SK-N-SH treated with all-trans-retinoic acid at 6 μM for 48 hours (cell line): Measurements from ENCODE around the gene TANC1.

ENCODE experiments used
- ATAC-seq: fragments of 200-7000 bp; cut with Tn5 transposase; 3 replicates; pipeline ENCODE4 v1.9.1; 2020; ENCODE audit warnings: mild to moderate bottlenecking, moderate library complexity
- BACH2 ChIP-seq: fragments of 250-450 bp; sonication (Bioruptor Pico); IDR thresholded peaks from 2 replicates; pipeline ENCODE4 v1.9.0; 2021; ENCODE audit warnings: mild to moderate bottlenecking, borderline replicate concordance
- CSDC2 ChIP-seq: fragments of 250-450 bp; sonication (Bioruptor Pico); IDR thresholded peaks from 2 replicates; pipeline ENCODE4 v1.5.0; 2020; ENCODE audit warnings: mild to moderate bottlenecking, moderate library complexity
- ESRRG ChIP-seq: fragments of 250-450 bp; sonication (Bioruptor Pico); IDR thresholded peaks from 2 replicates; pipeline ENCODE4 v1.6.1; 2021; ENCODE audit warnings: mild to moderate bottlenecking
- ISL1 ChIP-seq: fragments of 250-450 bp; sonication (Bioruptor Pico); IDR thresholded peaks from 2 replicates; pipeline ENCODE4 v2.1.2; 2022; ENCODE audit warnings: mild to moderate bottlenecking, moderate library complexity
- OSR1 ChIP-seq: fragments of 250-450 bp; sonication (Bioruptor Pico); IDR thresholded peaks from 2 replicates; pipeline ENCODE4 v1.8.0; 2022; ENCODE audit warnings: moderate library complexity, mild to moderate bottlenecking, inconsistent platforms
- RARB ChIP-seq: fragments of 250-450 bp; sonication (Bioruptor Pico); IDR thresholded peaks from 2 replicates; pipeline ENCODE4 v1.8.0; 2021; ENCODE audit warnings: mild to moderate bottlenecking, moderate library complexity
- SNAI2 ChIP-seq: fragments of 250-450 bp; sonication (Bioruptor Pico); IDR thresholded peaks from 2 replicates; pipeline ENCODE4 v1.5.0; 2020; ENCODE audit warnings: mild to moderate bottlenecking, moderate library complexity
- TCF4 ChIP-seq: fragments of 250-450 bp; sonication (Bioruptor Pico); IDR thresholded peaks from 2 replicates; pipeline ENCODE4 v1.8.0; 2021; ENCODE audit warnings: mild to moderate bottlenecking, moderate library complexity, borderline replicate concordance
- TOX ChIP-seq: fragments of 250-450 bp; sonication (Bioruptor Pico); IDR thresholded peaks from 2 replicates; pipeline ENCODE4 v1.8.0; 2021; ENCODE audit warnings: mild to moderate bottlenecking, moderate library complexity, borderline replicate concordance
- ZFP3 ChIP-seq: fragments of 250-450 bp; sonication (Bioruptor Pico); IDR thresholded peaks from 2 replicates; pipeline ENCODE4 v1.5.0; 2020; ENCODE audit warnings: mild to moderate bottlenecking, moderate library complexity
- ZNF565 ChIP-seq: fragments of 450-650 bp; formaldehyde crosslinking; conservative IDR thresholded peaks from 2 replicates; pipeline ENCODE4 v1.5.0; 2020; ENCODE audit warnings: low read depth, mild to moderate bottlenecking, moderate library complexity
- ZNF70 ChIP-seq: fragments of 450-650 bp; formaldehyde crosslinking; IDR thresholded peaks from 2 replicates; pipeline ENCODE4 v1.5.0; 2020; ENCODE audit warnings: mild to moderate bottlenecking, moderate library complexity
- ZNF8 ChIP-seq: fragments of 450-650 bp; formaldehyde crosslinking; IDR thresholded peaks from 2 replicates; pipeline ENCODE4 v1.5.0; 2020; ENCODE audit warnings: mild to moderate bottlenecking, moderate library complexity
- TF ChIP-seq, protein P1 (sequence below): fragments of 250-450 bp; sonication (Bioruptor Pico); IDR thresholded peaks from 2 replicates; pipeline ENCODE4 v1.5.0; 2020; ENCODE audit warnings: mild to moderate bottlenecking, moderate library complexity
- TF ChIP-seq, protein P2 (sequence below): fragments of 250-450 bp; sonication (Bioruptor Pico); IDR thresholded peaks from 2 replicates; pipeline ENCODE4 v1.8.0; 2020; ENCODE audit warnings: mild to moderate bottlenecking, moderate library complexity, borderline replicate concordance
- TF ChIP-seq, protein P3 (sequence below): fragments of 250-450 bp; sonication (Bioruptor Pico); IDR thresholded peaks from 2 replicates; pipeline ENCODE4 v1.8.0; 2021; ENCODE audit warnings: low read depth, mild to moderate bottlenecking, moderate library complexity, borderline replicate concordance
- TF ChIP-seq, protein P4 (sequence below): fragments of 250-450 bp; sonication (Bioruptor Pico); IDR thresholded peaks from 2 replicates; pipeline ENCODE4 v1.5.1; 2020; ENCODE audit warnings: low read depth, mild to moderate bottlenecking, moderate library complexity

Gene TANC1

DNA sequence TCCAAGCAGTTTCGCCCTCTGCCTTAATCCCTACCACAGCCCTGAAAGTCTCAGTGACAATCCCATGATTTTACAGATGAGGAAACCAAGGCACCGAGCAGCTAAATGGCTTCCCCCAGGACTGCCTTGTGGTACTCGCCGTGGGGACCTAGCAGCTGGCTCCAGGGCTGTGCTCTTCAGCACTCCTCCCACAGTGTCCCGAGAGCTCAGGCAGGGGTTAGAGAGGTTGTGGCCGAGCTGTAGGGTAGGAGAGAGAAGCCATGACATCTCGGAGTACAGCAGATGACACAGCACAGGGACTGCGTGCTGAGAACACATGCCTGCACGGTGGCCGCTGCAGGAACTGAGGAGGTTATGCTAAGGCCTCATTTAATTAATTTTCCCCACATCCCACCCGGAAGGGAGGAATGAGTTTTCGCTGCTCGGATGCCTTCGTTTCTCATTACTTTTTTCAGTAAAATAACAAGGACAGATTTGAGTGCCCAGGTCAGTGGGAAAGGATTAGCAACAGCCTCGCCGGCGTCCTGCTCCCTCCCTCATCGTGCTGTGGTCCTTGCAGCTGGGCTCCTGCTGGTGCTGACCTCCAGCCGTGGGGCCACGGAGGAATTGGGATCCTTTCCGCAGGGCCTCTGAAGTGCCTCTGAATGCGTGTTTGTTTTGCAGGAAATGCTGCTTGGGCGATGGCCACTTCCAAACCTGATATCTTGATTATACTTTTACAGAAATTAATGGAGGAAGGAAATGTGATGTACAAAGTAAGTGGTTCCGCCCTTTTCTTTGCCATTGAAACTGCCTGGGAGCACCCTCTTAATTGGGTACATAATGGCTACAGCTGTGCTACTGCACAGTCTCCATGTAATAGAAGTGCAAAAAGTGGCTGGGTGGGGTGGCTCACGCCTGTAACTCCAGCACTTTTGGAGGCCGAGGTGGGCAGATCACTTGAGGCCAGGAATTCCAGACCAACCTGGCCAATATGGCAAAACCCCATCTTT is 256.9 kb downstream of the TANC1 start:
- ATAC-seq, result no peak
- TF ChIP-seq ESRRG (no peak), RARB (no peak)

DNA sequence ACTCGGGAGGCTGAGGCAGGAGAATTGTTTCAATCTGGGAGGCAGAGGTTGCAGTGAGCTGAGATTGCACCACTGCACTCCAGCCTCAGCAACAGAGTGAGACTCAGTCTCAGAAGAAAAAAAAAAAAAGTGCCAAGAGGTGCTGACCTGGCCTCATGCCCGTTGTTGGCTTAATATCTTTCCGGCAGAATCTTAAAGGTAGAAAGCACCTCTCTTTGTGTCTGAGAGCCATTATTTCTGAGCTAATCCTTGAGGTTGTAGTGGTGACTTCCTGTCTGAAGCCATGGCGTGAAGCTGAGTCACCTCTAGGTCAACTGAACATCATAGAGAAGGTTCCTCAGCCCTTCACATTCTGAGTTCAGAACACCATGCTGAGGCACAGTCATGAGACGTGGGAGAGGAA is 257.6 kb downstream of the TANC1 start:
- no peak for TF ChIP-seq BACH2 (CRISPR knock-in tag)
- no peak for TF ChIP-seq ZFP3 (CRISPR knock-in tag)
- TF ChIP-seq, protein P1, sequence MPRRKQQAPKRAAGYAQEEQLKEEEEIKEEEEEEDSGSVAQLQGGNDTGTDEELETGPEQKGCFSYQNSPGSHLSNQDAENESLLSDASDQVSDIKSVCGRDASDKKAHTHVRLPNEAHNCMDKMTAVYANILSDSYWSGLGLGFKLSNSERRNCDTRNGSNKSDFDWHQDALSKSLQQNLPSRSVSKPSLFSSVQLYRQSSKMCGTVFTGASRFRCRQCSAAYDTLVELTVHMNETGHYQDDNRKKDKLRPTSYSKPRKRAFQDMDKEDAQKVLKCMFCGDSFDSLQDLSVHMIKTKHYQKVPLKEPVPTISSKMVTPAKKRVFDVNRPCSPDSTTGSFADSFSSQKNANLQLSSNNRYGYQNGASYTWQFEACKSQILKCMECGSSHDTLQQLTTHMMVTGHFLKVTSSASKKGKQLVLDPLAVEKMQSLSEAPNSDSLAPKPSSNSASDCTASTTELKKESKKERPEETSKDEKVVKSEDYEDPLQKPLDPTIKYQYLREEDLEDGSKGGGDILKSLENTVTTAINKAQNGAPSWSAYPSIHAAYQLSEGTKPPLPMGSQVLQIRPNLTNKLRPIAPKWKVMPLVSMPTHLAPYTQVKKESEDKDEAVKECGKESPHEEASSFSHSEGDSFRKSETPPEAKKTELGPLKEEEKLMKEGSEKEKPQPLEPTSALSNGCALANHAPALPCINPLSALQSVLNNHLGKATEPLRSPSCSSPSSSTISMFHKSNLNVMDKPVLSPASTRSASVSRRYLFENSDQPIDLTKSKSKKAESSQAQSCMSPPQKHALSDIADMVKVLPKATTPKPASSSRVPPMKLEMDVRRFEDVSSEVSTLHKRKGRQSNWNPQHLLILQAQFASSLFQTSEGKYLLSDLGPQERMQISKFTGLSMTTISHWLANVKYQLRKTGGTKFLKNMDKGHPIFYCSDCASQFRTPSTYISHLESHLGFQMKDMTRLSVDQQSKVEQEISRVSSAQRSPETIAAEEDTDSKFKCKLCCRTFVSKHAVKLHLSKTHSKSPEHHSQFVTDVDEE (CRISPR knock-in tag), result no peak
- no peak for TF ChIP-seq ZNF70 (CRISPR knock-in tag)
- TF ChIP-seq CSDC2 (CRISPR knock-in tag), result no peak
- TF ChIP-seq OSR1 (CRISPR knock-in tag), result no peak

DNA sequence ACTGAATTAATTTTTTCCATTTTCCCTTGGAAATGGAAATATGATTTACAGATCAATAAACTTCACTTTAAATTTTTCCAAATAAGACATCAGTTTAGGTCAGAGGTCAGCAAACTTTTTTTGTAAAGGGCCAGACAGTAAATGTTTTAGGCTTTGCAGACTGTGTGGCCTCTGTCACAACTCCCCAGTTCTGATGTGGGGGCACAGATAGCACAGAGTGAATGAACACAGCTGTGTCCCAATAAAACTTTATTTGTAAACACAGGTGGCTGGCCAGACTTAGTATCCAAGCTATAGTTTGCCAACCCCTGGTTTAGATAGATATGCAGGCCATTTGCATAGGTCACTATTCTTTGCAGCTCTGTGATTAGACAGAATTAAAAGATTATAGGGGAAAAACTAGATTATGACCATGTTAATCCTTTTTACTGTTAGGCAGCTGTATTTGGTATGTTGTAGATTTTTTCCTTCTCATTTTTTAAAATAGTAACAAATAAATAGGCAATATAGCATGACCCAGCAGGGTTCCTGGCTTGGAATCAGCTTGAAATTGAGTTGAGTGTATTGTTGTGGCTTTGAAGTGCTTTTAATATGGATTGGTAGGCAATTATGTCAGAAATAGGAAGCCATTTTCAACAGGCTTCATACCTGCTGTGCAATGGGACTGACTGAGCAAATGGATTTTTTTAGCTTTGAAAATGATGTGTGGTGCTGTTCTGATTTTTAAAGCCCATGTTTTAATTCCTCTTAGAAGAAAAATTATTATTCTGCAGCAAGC is 258.4 kb downstream of the TANC1 start:
- TF ChIP-seq, protein P1 (CRISPR knock-in tag), result no peak
- TF ChIP-seq, protein P2, sequence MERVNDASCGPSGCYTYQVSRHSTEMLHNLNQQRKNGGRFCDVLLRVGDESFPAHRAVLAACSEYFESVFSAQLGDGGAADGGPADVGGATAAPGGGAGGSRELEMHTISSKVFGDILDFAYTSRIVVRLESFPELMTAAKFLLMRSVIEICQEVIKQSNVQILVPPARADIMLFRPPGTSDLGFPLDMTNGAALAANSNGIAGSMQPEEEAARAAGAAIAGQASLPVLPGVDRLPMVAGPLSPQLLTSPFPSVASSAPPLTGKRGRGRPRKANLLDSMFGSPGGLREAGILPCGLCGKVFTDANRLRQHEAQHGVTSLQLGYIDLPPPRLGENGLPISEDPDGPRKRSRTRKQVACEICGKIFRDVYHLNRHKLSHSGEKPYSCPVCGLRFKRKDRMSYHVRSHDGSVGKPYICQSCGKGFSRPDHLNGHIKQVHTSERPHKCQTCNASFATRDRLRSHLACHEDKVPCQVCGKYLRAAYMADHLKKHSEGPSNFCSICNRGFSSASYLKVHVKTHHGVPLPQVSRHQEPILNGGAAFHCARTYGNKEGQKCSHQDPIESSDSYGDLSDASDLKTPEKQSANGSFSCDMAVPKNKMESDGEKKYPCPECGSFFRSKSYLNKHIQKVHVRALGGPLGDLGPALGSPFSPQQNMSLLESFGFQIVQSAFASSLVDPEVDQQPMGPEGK (CRISPR knock-in tag), result no peak
- TF ChIP-seq TCF4 (CRISPR knock-in tag) (no peak), RARB (no peak), CSDC2 (CRISPR knock-in tag) (no peak), ZFP3 (CRISPR knock-in tag) (no peak), ZNF565 (no peak), ESRRG (no peak), ZNF70 (CRISPR knock-in tag) (no peak), TOX (CRISPR knock-in tag) (no peak), ISL1 (CRISPR knock-in tag) (no peak), ZNF8 (no peak), SNAI2 (CRISPR knock-in tag) (no peak)
- TF ChIP-seq, protein P3, sequence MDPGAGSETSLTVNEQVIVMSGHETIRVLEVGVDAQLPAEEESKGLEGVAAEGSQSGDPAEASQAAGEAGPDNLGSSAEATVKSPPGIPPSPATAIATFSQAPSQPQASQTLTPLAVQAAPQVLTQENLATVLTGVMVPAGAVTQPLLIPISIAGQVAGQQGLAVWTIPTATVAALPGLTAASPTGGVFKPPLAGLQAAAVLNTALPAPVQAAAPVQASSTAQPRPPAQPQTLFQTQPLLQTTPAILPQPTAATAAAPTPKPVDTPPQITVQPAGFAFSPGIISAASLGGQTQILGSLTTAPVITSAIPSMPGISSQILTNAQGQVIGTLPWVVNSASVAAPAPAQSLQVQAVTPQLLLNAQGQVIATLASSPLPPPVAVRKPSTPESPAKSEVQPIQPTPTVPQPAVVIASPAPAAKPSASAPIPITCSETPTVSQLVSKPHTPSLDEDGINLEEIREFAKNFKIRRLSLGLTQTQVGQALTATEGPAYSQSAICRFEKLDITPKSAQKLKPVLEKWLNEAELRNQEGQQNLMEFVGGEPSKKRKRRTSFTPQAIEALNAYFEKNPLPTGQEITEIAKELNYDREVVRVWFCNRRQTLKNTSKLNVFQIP (CRISPR knock-in tag), result no peak
- TF ChIP-seq, protein P4, sequence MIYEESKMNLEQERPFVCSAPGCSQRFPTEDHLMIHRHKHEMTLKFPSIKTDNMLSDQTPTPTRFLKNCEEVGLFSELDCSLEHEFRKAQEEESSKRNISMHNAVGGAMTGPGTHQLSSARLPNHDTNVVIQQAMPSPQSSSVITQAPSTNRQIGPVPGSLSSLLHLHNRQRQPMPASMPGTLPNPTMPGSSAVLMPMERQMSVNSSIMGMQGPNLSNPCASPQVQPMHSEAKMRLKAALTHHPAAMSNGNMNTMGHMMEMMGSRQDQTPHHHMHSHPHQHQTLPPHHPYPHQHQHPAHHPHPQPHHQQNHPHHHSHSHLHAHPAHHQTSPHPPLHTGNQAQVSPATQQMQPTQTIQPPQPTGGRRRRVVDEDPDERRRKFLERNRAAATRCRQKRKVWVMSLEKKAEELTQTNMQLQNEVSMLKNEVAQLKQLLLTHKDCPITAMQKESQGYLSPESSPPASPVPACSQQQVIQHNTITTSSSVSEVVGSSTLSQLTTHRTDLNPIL (CRISPR knock-in tag), result no peak
- no peak for ATAC-seq

More for the DNA sequence above, 257.6 kb downstream of the TANC1 start:
- ATAC-seq, result no peak
